CD4-positive, alpha-beta T cell treated with Interleukin-17A for 4 hours (primary cell): ENCODE data around the gene ZNF213.
"Not testable (repeated sequence)": the region's sequence is repeated elsewhere in the genome, so short reads cannot be mapped to it uniquely, and the experiment has no call there.

ENCODE experiments used
- DNase-seq: peaks from one replicate; pipeline ENCODE4 v3.0.0-alpha.2; 2020; ENCODE audit warnings: mixed read lengths

The ZNF213 gene

GRCh38 chr16:3148256-3149192, 13.7 kb downstream of the ZNF213 start:
- DNase-seq = no peak

- DNase-seq = no peak
Observed at GRCh38 chr16:3149193-3149530, 14.3 kb downstream of the ZNF213 start.

- DNase-seq = peak; percentile 67
Observed at GRCh38 chr16:3149630-3150345, 15.0 kb downstream of the ZNF213 start.

- peak; percentile 96 for DNase-seq
Observed at GRCh38 chr16:3150346-3151218, 15.8 kb downstream of the ZNF213 start.

GRCh38 chr16:3152027-3152276, 17.1 kb downstream of the ZNF213 start:
- peak; percentile 41 for DNase-seq

- peak; percentile 77 for DNase-seq
Observed at GRCh38 chr16:3152277-3152990, 17.6 kb downstream of the ZNF213 start.

GRCh38 chr16:3152991-3153368, 18.2 kb downstream of the ZNF213 start:
- no peak for DNase-seq

GRCh38 chr16:3155181-3155580, 20.4 kb downstream of the ZNF213 start:
- DNase-seq = no peak

- no peak for DNase-seq
Observed at GRCh38 chr16:3155972-3156371, 21.1 kb downstream of the ZNF213 start.

- DNase-seq = peak; percentile 61
Observed at GRCh38 chr16:3157229-3158025, 22.6 kb downstream of the ZNF213 start.

GRCh38 chr16:3158026-3158509, 23.2 kb downstream of the ZNF213 start:
- no peak for DNase-seq

GRCh38 chr16:3158510-3159314, 23.9 kb downstream of the ZNF213 start:
- DNase-seq = peak; percentile 96

- no peak for DNase-seq
Observed at GRCh38 chr16:3161235-3162018, 26.6 kb downstream of the ZNF213 start.

- DNase-seq = no peak
Observed at GRCh38 chr16:3164121-3164991, 29.5 kb downstream of the ZNF213 start.

- DNase-seq = no peak
Observed at GRCh38 chr16:3165111-3165822, 30.4 kb downstream of the ZNF213 start.

- DNase-seq = no peak
Observed at GRCh38 chr16:3166505-3166886, 31.7 kb downstream of the ZNF213 start.

GRCh38 chr16:3168729-3169128, 33.9 kb downstream of the ZNF213 start:
- DNase-seq = not testable (repeated sequence)
